Muscle of leg (tissue), 11 donors: Measurements from ENCODE around the gene SKI. TPM values are rescaled to one million over a fixed set of nuclear protein-coding genes. Genes with fewer than 3 reads are reported as not detected.

Experiments
- DNase-seq: peaks from one replicate; pipeline ENCODE4 v3.0.0; 2013
- H3K27ac ChIP-seq: one replicate; pipeline ENCODE4 v1.5.1; 2013; ENCODE audit warnings: mild to moderate bottlenecking, low read length, control low read depth
- H3K27me3 ChIP-seq: one replicate; pipeline ENCODE4 v1.6.1; 2013; ENCODE audit warnings: low read length; ENCODE audit not compliant: control insufficient read depth, insufficient read depth
- H3K36me3 ChIP-seq: one replicate; pipeline ENCODE4 v1.6.1; 2013; ENCODE audit warnings: low read length; ENCODE audit not compliant: control insufficient read depth, insufficient read depth
- H3K4me1 ChIP-seq: one replicate; pipeline ENCODE4 v1.6.1; 2013; ENCODE audit warnings: low read length; ENCODE audit not compliant: control insufficient read depth, insufficient read depth
- H3K4me3 ChIP-seq: one replicate; pipeline ENCODE4 v1.5.1; 2013; ENCODE audit warnings: low read length, control low read depth
- H3K9me3 ChIP-seq: replicated peaks from 2 replicates; pipeline ENCODE4 v1.6.1; 2013; ENCODE audit warnings: low read depth, low read length; ENCODE audit not compliant: control insufficient read depth
- WGBS: methylation state at CpG from one replicate; pipeline ENCODE4 v1.1.5; 2013; ENCODE audit warnings: missing lambda C conversion rate; ENCODE audit not compliant: insufficient coverage; 5-methylcytosine and 5-hydroxymethylcytosine counted together
- polyA plus RNA-seq, 8 donors: library from polyadenylated mRNA; unstranded; fragments of 120-200 nt; gene quantifications; one replicate each; pipeline versions ENCODE4 v1.2.1 to v1.2.3, GENCODE V29; 2013; ENCODE audit warnings: inconsistent platforms in 1 of 8, low replicate concordance in 1 of 8; ENCODE audit not compliant: insufficient read length in 8 of 8, insufficient read depth in 1 of 8
- total RNA-seq: library from RNA; stranded (reverse); fragments of 120-200 nt; gene quantifications from one replicate; pipeline ENCODE4 v1.2.4, GENCODE V29; 2013

Gene SKI
- total and polyA plus RNA-seq, 9 donors = 16.8 to 83.2 (median 65.5) TPM

DNA sequence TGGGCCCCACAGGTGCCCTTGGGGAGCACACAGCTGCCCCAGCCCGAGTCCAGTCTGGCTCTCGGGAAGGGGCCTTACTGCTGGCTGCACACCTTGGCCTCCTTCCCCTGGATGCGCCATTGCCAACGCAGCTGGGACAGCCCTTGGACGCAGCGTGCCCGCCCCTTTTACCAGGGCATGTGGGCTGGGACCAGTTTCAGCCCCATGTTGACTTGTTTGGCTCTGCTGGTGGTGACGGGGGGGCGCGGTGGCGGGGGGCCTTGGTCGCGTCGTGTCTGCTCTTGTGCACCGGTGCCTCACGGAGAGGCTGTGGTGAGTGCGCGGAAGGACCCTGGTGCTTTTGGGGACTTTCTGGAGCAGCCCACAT is 19.6 kb downstream of the SKI start:
- H3K36me3 ChIP-seq = peaks cover 3% of the 10 kb centered on the region
- H3K9me3 ChIP-seq = no peaks in the 10 kb centered on the region
- peak overlapping the region; percentile 20 for H3K27ac ChIP-seq
- H3K4me1 ChIP-seq = peaks cover 77% of the 10 kb centered on the region
- no peak overlapping the region for H3K4me3 ChIP-seq
- DNase-seq = no peak
- H3K27me3 ChIP-seq = no peaks in the 10 kb centered on the region
- 48% methylated on average over 17 of the region's 18 CpGs for WGBS

DNA sequence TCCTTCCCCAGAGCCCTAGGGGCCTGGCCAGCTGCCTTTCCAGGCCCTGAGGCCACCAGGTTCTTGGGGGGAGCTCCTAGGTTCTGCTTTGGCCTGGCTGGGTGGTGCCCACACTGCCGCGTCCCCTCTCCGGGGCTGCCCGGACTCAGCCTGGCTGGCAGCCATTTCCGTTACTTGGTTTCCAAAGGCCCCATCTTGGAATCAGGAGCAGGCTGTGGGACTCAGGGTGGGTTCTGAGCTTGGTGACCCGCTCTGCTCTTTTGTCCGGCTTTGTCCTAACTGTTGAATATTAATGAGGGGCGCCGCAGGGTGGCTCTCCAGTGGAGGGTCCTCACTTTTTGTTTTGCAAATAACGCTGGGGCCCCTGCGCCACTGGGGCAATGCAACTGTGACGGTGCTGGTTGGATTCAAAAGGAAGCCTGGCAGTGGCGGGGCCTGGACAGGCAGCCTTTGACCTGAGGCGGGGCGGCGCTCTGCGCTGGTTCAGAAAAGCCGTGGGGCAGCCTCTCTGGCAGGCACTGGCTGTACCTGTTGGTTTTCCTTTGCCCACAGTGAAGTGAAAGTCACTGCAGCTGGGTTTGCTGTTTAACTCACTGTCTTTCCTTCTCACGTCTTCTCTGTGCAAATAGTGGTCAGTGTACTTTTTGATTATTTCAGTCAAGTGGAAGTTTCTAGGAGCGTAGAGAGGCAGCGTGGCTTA is 20.2 kb downstream of the SKI start:
- Histone ChIP-seq H3K4me3 (no peak overlapping the region), H3K9me3 (no peaks in the 10 kb centered on the region), H3K36me3 (peaks cover 3% of the 10 kb centered on the region), H3K27me3 (no peaks in the 10 kb centered on the region), H3K4me1 (peaks cover 75% of the 10 kb centered on the region), H3K27ac (peak overlapping the region; percentile 20)
- WGBS = 73% methylated on average over 8 of the region's 21 CpGs
- DNase-seq = no peak

DNA sequence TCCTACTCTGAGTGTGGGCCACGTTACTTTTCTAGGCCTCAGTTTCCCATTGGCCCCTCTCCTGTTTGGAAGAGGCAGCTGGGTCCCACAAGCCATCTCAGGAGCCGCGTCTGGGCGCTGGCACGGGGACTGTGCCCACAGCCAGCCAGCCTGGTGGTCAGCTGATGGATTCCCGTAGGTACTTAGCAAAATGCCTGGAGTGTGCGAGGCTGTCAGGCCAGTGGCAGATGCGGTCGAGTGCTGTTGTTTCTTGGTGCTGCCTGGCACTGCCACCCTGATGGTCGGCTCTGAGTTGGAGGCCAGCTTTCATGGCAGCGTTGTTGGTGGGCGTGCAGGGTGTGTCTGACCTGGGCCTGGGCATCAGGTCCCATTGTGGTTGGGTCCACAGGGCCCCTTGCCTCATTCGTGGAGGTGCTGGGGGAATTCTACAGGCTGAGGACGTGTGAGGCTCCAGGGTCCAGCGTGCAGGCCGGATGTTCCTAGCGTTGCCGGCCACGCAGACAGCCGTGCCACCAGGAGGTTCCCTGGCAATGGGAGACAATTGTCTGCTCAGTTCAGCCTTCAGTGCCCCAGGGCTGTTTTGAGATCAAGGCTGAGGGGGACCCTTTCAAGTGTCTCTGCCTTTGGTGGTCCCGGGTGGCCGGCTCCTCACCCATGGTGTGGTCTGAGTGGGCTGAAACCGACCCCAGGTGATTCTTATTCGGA is 20.9 kb downstream of the SKI start:
- H3K4me1 ChIP-seq = peaks cover 75% of the 10 kb centered on the region

DNA sequence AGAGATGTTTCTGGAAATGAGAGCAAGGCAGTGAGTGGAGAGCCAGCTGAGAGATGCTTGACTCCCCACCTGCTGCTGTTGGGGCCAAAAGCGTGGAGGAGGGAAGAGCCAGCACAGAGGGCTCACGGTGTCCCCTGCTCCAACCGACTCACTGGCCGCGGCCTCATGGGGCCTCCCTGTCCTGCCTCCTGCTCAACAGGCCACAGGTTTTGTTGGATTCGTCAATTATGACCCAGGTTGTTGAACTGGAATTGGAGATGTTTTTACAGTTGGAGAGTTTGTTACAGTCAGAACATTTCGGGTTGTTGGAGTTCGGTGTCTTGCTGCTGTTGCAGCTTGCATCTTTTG is 21.4 kb downstream of the SKI start:
- H3K9me3 ChIP-seq = no peaks in the 10 kb centered on the region
- H3K36me3 ChIP-seq = peaks cover 13% of the 10 kb centered on the region
- peaks cover 75% of the 10 kb centered on the region for H3K4me1 ChIP-seq
- 67% methylated on average over 3 of the region's 8 CpGs for WGBS
- no peak overlapping the region for H3K4me3 ChIP-seq
- no peak for DNase-seq
- no peak overlapping the region for H3K27ac ChIP-seq
- H3K27me3 ChIP-seq = no peaks in the 10 kb centered on the region

More for the DNA sequence above, 20.9 kb downstream of the SKI start:
- no peak for DNase-seq
- Histone ChIP-seq H3K9me3 (no peaks in the 10 kb centered on the region), H3K27ac (no peak overlapping the region), H3K27me3 (no peaks in the 10 kb centered on the region), H3K36me3 (peaks cover 8% of the 10 kb centered on the region), H3K4me3 (no peak overlapping the region)
- WGBS = 75% methylated on average over 23 of the region's 24 CpGs

DNA sequence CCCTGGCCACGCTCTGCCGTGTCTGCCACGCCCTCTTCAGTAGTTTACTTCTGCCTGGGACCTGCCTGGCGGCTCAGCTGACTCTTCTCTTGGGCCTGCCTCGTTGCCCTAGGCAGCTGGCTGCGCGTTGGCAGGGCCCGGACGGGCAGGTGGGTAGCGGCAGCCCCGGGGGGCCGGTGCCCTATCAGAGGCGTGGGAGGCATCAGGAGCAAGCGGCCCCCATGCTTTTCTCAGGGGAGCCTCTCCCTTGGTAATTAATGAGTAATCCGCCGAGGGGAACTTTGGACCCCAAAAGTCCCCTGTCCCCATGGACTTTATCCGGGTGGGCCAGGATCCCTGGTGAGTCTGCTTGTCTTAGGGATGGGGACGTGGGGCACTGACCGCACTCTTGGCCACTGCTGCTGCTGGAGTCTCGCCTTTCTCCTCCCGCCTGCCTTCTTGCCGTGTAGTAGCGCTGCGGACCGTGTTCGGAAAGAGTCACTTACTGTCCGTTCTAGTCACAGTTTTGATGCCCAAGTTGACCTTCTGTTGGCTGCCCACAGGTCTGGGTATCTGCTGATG is 22.7 kb downstream of the SKI start:
- WGBS = 69% methylated on average over 23 of the region's 27 CpGs
- no peak overlapping the region for H3K4me3 ChIP-seq
- no peaks in the 10 kb centered on the region for H3K9me3 ChIP-seq
- peaks cover 19% of the 10 kb centered on the region for H3K36me3 ChIP-seq
- H3K4me1 ChIP-seq = peaks cover 81% of the 10 kb centered on the region
- H3K27ac ChIP-seq = no peak overlapping the region
- H3K27me3 ChIP-seq = no peaks in the 10 kb centered on the region
- DNase-seq = no peak

DNA sequence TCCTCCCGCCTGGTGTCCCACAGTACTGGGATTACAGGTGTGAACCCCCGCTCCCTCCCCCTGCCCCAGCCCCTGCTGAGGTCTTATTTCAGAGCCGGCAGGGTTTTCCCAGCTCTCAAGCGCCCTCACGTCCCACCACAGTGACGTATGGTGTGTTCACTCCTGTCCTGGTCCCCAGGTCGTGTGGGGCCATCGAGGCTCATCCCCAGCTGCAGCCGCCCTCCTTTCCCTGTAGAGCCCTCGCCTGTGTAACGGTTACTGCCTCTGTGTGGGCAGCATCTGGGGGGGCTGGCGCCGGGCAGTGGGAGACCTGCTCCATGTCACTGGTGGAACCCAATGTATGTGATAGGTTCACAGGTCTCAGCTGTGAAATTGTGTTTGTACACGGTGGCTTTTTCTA is 23.2 kb downstream of the SKI start:
- Histone ChIP-seq H3K4me3 (no peak overlapping the region), H3K4me1 (peaks cover 81% of the 10 kb centered on the region), H3K27me3 (no peaks in the 10 kb centered on the region), H3K27ac (peak overlapping the region; percentile 51), H3K9me3 (no peaks in the 10 kb centered on the region), H3K36me3 (peaks cover 19% of the 10 kb centered on the region)
- 52% methylated on average over 12 of the region's 14 CpGs for WGBS
- DNase-seq = no peak

DNA sequence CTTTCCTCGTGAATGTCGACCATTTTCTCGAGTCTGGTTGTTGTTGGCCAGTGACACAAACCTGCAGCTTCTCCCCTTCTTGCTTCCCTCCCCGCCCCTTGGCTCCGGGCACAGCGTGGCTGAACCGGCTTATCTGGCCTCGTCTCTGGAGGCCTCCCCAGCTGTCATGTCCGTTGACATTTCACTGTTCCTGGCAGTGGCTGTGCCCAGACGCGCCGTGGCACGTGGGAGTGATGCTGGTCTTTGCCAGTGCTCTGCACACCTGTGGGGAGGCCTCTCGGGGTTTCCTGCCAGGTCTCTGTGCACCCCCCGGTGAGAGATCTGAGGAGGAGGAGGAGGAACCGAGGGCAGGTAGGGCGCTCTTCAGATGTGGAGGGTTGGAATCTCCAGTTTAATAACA is 23.7 kb downstream of the SKI start:
- no peaks in the 10 kb centered on the region for H3K9me3 ChIP-seq
- H3K27ac ChIP-seq = peak overlapping the region; percentile 51
- H3K4me3 ChIP-seq = no peak overlapping the region
- H3K36me3 ChIP-seq = peaks cover 19% of the 10 kb centered on the region
- no peaks in the 10 kb centered on the region for H3K27me3 ChIP-seq
- H3K4me1 ChIP-seq = peaks cover 81% of the 10 kb centered on the region
- 67% methylated on average over 11 of the region's 17 CpGs for WGBS
- DNase-seq = peak; percentile 77

DNA sequence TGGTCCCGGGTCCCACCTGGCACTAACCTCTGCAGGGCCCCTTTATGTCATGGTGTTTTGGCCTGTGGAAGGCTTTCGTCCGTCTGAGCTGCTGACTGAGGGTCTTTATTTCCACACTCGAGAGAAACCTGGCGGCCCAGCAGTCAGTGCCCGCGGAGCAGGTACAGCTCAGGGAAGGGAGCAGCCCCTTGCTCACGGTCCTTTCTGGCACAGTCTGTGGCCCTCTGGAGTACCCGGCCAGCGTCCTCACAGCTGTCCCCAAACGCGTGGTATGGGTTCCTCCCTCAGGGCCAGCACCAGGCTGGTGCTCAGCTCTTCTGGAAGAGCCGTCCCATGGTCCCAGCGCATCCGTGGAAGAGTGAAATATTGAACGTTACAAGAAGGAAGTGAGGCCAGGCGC is 24.3 kb downstream of the SKI start:
- Histone ChIP-seq H3K36me3 (peaks cover 19% of the 10 kb centered on the region), H3K27me3 (no peaks in the 10 kb centered on the region), H3K9me3 (no peaks in the 10 kb centered on the region), H3K4me3 (no peak overlapping the region), H3K4me1 (peaks cover 81% of the 10 kb centered on the region), H3K27ac (peak overlapping the region; percentile 51)
- no peak for DNase-seq
- WGBS = 75% methylated on average over 17 of the region's 17 CpGs

DNA sequence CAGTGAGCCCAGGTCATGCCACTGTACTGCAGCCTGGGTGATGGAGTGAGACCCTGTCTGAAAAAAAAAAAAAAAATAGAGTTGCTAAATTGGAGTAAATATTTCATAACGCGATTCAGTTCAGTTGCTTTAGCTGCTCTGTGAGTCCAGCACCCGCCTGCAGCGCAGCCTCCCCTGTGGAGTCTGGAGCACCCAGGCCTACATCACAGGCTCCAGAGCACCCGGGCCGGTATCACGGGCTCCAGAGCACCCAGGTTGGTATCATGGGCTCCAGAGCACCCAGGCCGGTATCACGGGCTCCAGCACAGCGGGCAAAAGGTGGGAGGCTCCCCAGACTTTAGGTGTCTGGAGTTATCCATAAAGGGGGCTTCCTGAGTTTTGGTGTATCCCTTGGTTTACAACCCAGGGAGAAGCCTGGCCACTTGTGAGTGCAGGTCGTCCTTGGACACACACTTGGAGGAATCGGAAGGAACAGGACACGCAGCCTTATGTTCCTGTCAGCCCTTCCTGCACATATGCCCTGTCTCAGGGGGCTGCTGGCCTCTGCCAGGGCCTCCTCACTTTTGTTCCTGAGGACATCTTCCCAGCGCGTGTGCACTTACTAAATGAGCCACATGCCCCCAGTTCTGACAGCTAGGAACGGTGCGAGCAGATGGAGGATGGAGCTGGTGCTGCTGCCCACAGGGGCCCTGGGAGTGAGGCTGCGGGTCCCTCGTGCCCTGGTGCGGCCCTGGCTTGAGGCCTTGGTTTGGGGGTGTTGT is 25.1 kb downstream of the SKI start:
- Histone ChIP-seq H3K27ac (no peak overlapping the region), H3K27me3 (no peaks in the 10 kb centered on the region), H3K9me3 (no peaks in the 10 kb centered on the region), H3K36me3 (peaks cover 19% of the 10 kb centered on the region), H3K4me3 (no peak overlapping the region), H3K4me1 (peaks cover 80% of the 10 kb centered on the region)
- WGBS = 88% methylated on average over 17 of the region's 20 CpGs
- DNase-seq = no peak
